ENCODE measurements around the gene MFSD2A. TPM values are rescaled to one million over a fixed set of nuclear protein-coding genes. Genes with fewer than 3 reads are reported as not detected.

The MFSD2A gene
- total RNA-seq, 1 donor from 2014 or later, result 3.3 TPM

DNA sequence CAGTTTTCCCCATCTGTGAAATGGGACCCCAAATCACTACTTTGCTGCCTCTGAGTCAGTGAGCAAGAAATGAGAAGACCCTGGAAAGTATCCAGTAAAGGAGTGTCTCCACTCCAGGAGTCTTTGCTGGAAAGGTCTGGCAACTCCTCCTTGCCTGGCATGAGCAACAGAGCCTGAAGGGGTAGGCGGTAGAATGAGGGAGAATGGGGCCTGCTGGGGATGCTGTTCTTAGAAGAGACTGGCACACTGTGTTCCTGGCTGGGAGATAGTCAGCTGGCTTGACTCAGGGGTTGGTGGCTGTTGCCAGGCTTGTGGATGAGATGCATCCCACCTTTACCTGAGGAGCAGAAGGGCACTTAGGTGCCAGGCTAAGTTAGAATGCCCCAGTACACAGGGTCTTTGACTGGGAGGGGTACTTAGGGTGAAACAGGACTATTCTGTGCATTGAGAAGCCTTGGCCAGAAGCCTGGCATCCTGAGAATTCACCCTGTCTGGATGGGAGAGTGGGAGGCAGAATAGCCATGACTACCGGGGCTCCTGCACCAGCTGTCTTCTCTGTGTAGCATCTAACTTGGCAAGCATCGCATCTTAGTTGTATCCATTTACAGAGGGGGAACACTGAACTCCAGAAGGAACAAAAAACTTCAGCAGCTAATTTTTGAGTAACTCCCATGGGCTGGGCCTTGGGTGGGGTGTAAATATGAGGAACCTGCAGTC is 2.5 kb downstream of the MFSD2A start:
- no peaks in the 10 kb centered on the region for H3K9me3 ChIP-seq (ENCODE audit: insufficient read depth, low read depth, low read length)
- H3K4me3 Mint-ChIP-seq (ENCODE audit: unreplicated experiment), result no peak overlapping the region
- H3K27ac ChIP-seq (ENCODE audit: low read depth, low read length), result no peak overlapping the region
- no peak for TF ChIP-seq EZH2 (IDR thresholded peaks at IDR 0.05; ENCODE audit: insufficient read depth, low read length)
- TF ChIP-seq, protein P1, sequence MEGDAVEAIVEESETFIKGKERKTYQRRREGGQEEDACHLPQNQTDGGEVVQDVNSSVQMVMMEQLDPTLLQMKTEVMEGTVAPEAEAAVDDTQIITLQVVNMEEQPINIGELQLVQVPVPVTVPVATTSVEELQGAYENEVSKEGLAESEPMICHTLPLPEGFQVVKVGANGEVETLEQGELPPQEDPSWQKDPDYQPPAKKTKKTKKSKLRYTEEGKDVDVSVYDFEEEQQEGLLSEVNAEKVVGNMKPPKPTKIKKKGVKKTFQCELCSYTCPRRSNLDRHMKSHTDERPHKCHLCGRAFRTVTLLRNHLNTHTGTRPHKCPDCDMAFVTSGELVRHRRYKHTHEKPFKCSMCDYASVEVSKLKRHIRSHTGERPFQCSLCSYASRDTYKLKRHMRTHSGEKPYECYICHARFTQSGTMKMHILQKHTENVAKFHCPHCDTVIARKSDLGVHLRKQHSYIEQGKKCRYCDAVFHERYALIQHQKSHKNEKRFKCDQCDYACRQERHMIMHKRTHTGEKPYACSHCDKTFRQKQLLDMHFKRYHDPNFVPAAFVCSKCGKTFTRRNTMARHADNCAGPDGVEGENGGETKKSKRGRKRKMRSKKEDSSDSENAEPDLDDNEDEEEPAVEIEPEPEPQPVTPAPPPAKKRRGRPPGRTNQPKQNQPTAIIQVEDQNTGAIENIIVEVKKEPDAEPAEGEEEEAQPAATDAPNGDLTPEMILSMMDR (IDR thresholded peaks at IDR 0.05; ENCODE audit: insufficient read depth, low read depth, low read length), result no peak
- peaks cover 2% of the 10 kb centered on the region for H3K9me3 Mint-ChIP-seq (ENCODE audit: unreplicated experiment)
- H3K9ac ChIP-seq (ENCODE audit: low read length), result no peak overlapping the region
- peaks cover 9% of the 10 kb centered on the region for H4K20me1 ChIP-seq (ENCODE audit: insufficient read depth, low read length)
- peaks cover 5% of the 10 kb centered on the region for H3K36me3 Mint-ChIP-seq (ENCODE audit: low read depth, unreplicated experiment)
- peaks cover 6% of the 10 kb centered on the region for H3K4me1 Mint-ChIP-seq (ENCODE audit: low read depth, unreplicated experiment)
- H2AFZ ChIP-seq (ENCODE audit: low read depth, low read length), result no peak overlapping the region
- no peak for FAIRE-seq
- H3K27me3 Mint-ChIP-seq (ENCODE audit: low read depth, unreplicated experiment), result peaks cover 37% of the 10 kb centered on the region
- H3K27me3 ChIP-seq (ENCODE audit: insufficient read depth, low read length), result no peaks in the 10 kb centered on the region
- H3K4me2 ChIP-seq (ENCODE audit: low read length), result no peak overlapping the region
- no peak for DNase-seq (ENCODE audit: low read depth)
- H3K4me1 ChIP-seq (ENCODE audit: insufficient read depth, low read length), result peaks cover 12% of the 10 kb centered on the region
- H3K79me2 ChIP-seq (ENCODE audit: insufficient read depth, low read length), result peaks cover 11% of the 10 kb centered on the region
- H3K27ac Mint-ChIP-seq (ENCODE audit: unreplicated experiment), result no peak overlapping the region
- H3K36me3 ChIP-seq (ENCODE audit: insufficient read depth, low read length), result no peaks in the 10 kb centered on the region
- H3K4me3 ChIP-seq (ENCODE audit: insufficient read depth, low read depth, low read length), result no peak overlapping the region

DNA sequence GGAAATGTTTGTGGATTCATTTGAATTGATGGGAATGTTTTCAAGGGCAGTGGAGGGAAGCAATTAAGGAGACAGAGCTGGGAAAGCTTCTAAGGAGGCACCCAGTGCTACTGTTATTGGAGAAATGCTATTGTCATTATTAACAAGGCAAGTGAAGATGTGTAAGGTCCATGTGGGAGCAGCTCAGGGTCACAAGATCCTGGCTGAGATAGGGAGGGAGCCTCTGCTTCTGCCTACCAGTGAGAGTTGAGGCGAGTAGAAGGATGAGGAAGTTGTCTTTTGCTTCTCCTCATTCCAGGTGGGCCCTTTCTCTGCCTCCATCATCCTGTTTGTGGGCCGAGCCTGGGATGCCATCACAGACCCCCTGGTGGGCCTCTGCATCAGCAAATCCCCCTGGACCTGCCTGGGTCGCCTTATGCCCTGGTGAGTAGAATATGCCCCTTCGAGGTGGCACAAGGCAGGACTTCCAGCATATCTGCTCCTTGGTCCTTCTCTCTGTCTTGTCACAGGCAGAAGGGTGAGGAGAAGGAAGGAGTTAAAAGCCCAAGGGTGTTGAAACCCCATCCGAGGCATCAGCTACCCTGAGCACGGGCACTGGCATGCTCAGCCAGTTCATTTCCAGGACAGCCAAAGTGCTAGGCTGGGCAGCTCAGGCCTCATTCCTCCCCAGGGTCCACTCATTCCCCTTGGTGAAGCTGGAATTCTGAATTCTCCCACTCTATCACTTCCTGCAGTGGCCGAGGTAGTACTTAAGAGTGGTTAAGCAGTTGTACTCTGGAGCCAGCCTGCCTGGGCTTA is 3.7 kb downstream of the MFSD2A start:
- peaks cover 12% of the 10 kb centered on the region for H3K4me1 ChIP-seq (ENCODE audit: insufficient read depth, low read length)
- DNase-seq (ENCODE audit: low read depth), result no peak
- FAIRE-seq, result no peak
- Mint-ChIP-seq H3K27me3 (ENCODE audit: low read depth, unreplicated experiment) (peaks cover 34% of the 10 kb centered on the region), H3K4me1 (ENCODE audit: low read depth, unreplicated experiment) (peaks cover 4% of the 10 kb centered on the region), H3K4me3 (ENCODE audit: unreplicated experiment) (no peak overlapping the region), H3K27ac (ENCODE audit: unreplicated experiment) (no peak overlapping the region), H3K9me3 (ENCODE audit: unreplicated experiment) (peaks cover 2% of the 10 kb centered on the region), H3K36me3 (ENCODE audit: low read depth, unreplicated experiment) (peaks cover 5% of the 10 kb centered on the region)
- no peaks in the 10 kb centered on the region for H3K27me3 ChIP-seq (ENCODE audit: insufficient read depth, low read length)
- H3K9me3 ChIP-seq (ENCODE audit: insufficient read depth, low read depth, low read length), result no peaks in the 10 kb centered on the region
- H3K4me2 ChIP-seq (ENCODE audit: low read length), result no peak overlapping the region
- H3K27ac ChIP-seq (ENCODE audit: low read depth, low read length), result no peak overlapping the region
- H3K36me3 ChIP-seq (ENCODE audit: insufficient read depth, low read length), result peaks cover 3% of the 10 kb centered on the region
- TF ChIP-seq, protein P1 (IDR thresholded peaks at IDR 0.05; ENCODE audit: insufficient read depth, low read depth, low read length), result no peak
- TF ChIP-seq EZH2 (IDR thresholded peaks at IDR 0.05; ENCODE audit: insufficient read depth, low read length), result no peak
- H3K79me2 ChIP-seq (ENCODE audit: insufficient read depth, low read length), result peaks cover 11% of the 10 kb centered on the region
- H3K4me3 ChIP-seq (ENCODE audit: insufficient read depth, low read depth, low read length), result no peak overlapping the region
- no peak overlapping the region for H2AFZ ChIP-seq (ENCODE audit: low read depth, low read length)
- H4K20me1 ChIP-seq (ENCODE audit: insufficient read depth, low read length), result peaks cover 9% of the 10 kb centered on the region
- no peak overlapping the region for H3K9ac ChIP-seq (ENCODE audit: low read length)

Data from astrocyte (in vitro differentiated cells and primary cell).